Natural killer cell (primary cell): ENCODE results near the gene MBNL1. TPM values are rescaled to one million over a fixed set of nuclear protein-coding genes. Genes with fewer than 3 reads are reported as not detected.

Experiments
- ATAC-seq, 3 donors: fragments of 150-1000 bp in 2 of 3; fragments of 200-7000 bp in 1 of 3; cut with Tn5 transposase; 1 replicate in 1 of 3; 2 replicates in 2 of 3; pipeline ENCODE4 v1.10.0; 2021; ENCODE audit warnings: mild to moderate bottlenecking in 2 of 3, moderate library complexity in 2 of 3
- DNase-seq, 2 donors: peaks; one replicate each; pipeline versions ENCODE4 v3.0.0 to v3.0.0-alpha.2; 2013 to 2021; ENCODE audit warnings: mixed read lengths in 1 of 2
- H3K27ac ChIP-seq: one replicate; pipeline ENCODE4 v1.5.1; 2013; ENCODE audit warnings: mild to moderate bottlenecking, low read length
- H3K27me3 ChIP-seq: one replicate; pipeline ENCODE4 v1.6.1; 2013; ENCODE audit warnings: low read length; ENCODE audit not compliant: control insufficient read depth, insufficient read depth
- H3K36me3 ChIP-seq: one replicate; pipeline ENCODE4 v1.6.1; 2013; ENCODE audit warnings: low read length; ENCODE audit not compliant: control insufficient read depth, insufficient read depth
- H3K4me1 ChIP-seq: one replicate; pipeline ENCODE4 v1.6.1; 2013; ENCODE audit warnings: low read length; ENCODE audit not compliant: control insufficient read depth, insufficient read depth
- H3K4me3 ChIP-seq: one replicate; pipeline ENCODE4 v1.5.1; 2013; ENCODE audit warnings: low read length
- H3K9me3 ChIP-seq: one replicate; pipeline ENCODE4 v1.6.1; 2013; ENCODE audit warnings: low read length; ENCODE audit not compliant: control insufficient read depth, insufficient read depth
- H3K27ac Mint-ChIP-seq, 2 donors: one replicate each; pipeline ENCODE4 v1.8.0; 2022; ENCODE audit warnings: mild to moderate bottlenecking in 2 of 2, mixed read lengths in 2 of 2, moderate library complexity in 1 of 2
- H3K27me3 Mint-ChIP-seq, 2 donors: one replicate each; pipeline ENCODE4 v1.8.0; 2022; ENCODE audit warnings: low read depth in 2 of 2, mixed read lengths in 2 of 2
- H3K36me3 Mint-ChIP-seq: one replicate; pipeline ENCODE4 v1.8.0; 2022; ENCODE audit warnings: mixed read lengths
- H3K4me1 Mint-ChIP-seq, 2 donors: one replicate each; pipeline ENCODE4 v1.8.0; 2022; ENCODE audit warnings: mixed read lengths in 2 of 2
- H3K4me3 Mint-ChIP-seq: one replicate; pipeline ENCODE4 v1.8.0; 2022; ENCODE audit warnings: mild to moderate bottlenecking, moderate library complexity, mixed read lengths
- H3K9me3 Mint-ChIP-seq, 2 donors: one replicate each; pipeline ENCODE4 v1.8.0; 2022; ENCODE audit warnings: mixed read lengths in 2 of 2
- WGBS: methylation state at CpG from one replicate; pipeline ENCODE4 v1.1.7; 2013; ENCODE audit warnings: missing lambda C conversion rate; ENCODE audit not compliant: insufficient coverage; 5-methylcytosine and 5-hydroxymethylcytosine counted together
- intact Hi-C: fragments of 100-400 bp; cut with micrococcal nuclease; formaldehyde crosslinking; loops from one replicate; pipeline ENCODE4 v1.14.2; 2022
- total RNA-seq, 4 donors: library from RNA; stranded (reverse); fragments of 120-200 nt in 1 of 4; gene quantifications; one replicate each; pipeline versions ENCODE4 v1.2.3 to v1.2.4, GENCODE V29; 2013 to 2022
- TF ChIP-seq, protein P1 (sequence below): fragments of 200-600 bp; IDR thresholded peaks from one replicate; pipeline ENCODE4 v1.8.0; 2022; ENCODE audit warnings: antibody characterized with exemption

The MBNL1 gene
- total RNA-seq, 3 donors from 2014 or later (not counting 1 experiment from before 2014, with no cell fraction given) = 600 to 704 (median 607) TPM

GRCh38 chr3:152471814-152472671 lies 203.3 kb downstream of the MBNL1 start:
- H3K27me3 ChIP-seq = no peaks in the 10 kb centered on the region
- H3K9me3 ChIP-seq = peaks cover 3% of the 10 kb centered on the region
- H3K4me1 Mint-ChIP-seq = peaks cover 8 to 16% of the 10 kb centered on the region in 2 donors
- peaks cover 9% of the 10 kb centered on the region for H3K4me1 ChIP-seq
- intact Hi-C loops = loop anchor here (1.0 kb wide), 1 partner anchor 400 kb away; no protein-coding TSS in a partner anchor
- peak overlapping the region; percentile 63 for H3K4me3 Mint-ChIP-seq
- WGBS = 26% methylated on average over 15 of the region's 15 CpGs
- H3K36me3 Mint-ChIP-seq = no peaks in the 10 kb centered on the region
- peak; percentile 62 to 87 for DNase-seq
- peak overlapping the region; percentile 43 for H3K27ac ChIP-seq
- peak overlapping the region; percentile 82 to 90 for H3K27ac Mint-ChIP-seq
- no peaks in the 10 kb centered on the region for H3K27me3 Mint-ChIP-seq
- ATAC-seq = peak; percentile 93 to 96 (median 94)
- H3K36me3 ChIP-seq = peaks cover under 1% of the 10 kb centered on the region
- peak overlapping the region; percentile 16 for H3K4me3 ChIP-seq
- TF ChIP-seq, protein P1, sequence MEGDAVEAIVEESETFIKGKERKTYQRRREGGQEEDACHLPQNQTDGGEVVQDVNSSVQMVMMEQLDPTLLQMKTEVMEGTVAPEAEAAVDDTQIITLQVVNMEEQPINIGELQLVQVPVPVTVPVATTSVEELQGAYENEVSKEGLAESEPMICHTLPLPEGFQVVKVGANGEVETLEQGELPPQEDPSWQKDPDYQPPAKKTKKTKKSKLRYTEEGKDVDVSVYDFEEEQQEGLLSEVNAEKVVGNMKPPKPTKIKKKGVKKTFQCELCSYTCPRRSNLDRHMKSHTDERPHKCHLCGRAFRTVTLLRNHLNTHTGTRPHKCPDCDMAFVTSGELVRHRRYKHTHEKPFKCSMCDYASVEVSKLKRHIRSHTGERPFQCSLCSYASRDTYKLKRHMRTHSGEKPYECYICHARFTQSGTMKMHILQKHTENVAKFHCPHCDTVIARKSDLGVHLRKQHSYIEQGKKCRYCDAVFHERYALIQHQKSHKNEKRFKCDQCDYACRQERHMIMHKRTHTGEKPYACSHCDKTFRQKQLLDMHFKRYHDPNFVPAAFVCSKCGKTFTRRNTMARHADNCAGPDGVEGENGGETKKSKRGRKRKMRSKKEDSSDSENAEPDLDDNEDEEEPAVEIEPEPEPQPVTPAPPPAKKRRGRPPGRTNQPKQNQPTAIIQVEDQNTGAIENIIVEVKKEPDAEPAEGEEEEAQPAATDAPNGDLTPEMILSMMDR = peak; percentile 76
- no peaks in the 10 kb centered on the region for H3K9me3 Mint-ChIP-seq

DNA sequence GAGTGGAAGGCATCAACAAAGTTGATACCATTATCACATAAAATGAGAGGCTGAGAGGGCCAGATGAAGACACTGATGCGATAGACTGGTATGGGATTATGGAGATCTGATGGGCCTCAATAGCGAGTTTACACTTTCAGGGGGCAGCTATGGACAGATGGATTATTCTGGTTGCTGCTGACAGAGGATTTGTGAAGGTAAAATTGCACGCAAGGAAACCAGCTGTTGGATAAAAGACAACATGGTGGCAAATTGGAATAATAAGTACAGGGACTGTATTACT lies 203.9 kb downstream of the MBNL1 start:
- peaks cover 9% of the 10 kb centered on the region for H3K4me1 ChIP-seq
- peaks cover 8 to 16% of the 10 kb centered on the region in 2 donors for H3K4me1 Mint-ChIP-seq
- H3K4me3 Mint-ChIP-seq = peak overlapping the region; percentile 63
- no peak overlapping the region for H3K4me3 ChIP-seq
- H3K9me3 ChIP-seq = peaks cover 3% of the 10 kb centered on the region
- H3K27ac ChIP-seq = peak overlapping the region; percentile 43
- DNase-seq (no peak), ATAC-seq (peak in 1 of 3 donors; percentile 14)
- no peaks in the 10 kb centered on the region for H3K9me3 Mint-ChIP-seq
- 96% methylated on average over 3 of the region's 3 CpGs for whole genome bisulfite sequencing
- H3K27me3 ChIP-seq = no peaks in the 10 kb centered on the region
- H3K27ac Mint-ChIP-seq = peak overlapping the region; percentile 82 to 90
- intact Hi-C loops = loop anchor here (1.0 kb wide), 1 partner anchor 400 kb away; no protein-coding TSS in a partner anchor
- no peaks in the 10 kb centered on the region for H3K36me3 Mint-ChIP-seq
- no peaks in the 10 kb centered on the region for H3K27me3 Mint-ChIP-seq
- no peaks in the 10 kb centered on the region for H3K36me3 ChIP-seq
- TF ChIP-seq, protein P1 = no peak

DNA sequence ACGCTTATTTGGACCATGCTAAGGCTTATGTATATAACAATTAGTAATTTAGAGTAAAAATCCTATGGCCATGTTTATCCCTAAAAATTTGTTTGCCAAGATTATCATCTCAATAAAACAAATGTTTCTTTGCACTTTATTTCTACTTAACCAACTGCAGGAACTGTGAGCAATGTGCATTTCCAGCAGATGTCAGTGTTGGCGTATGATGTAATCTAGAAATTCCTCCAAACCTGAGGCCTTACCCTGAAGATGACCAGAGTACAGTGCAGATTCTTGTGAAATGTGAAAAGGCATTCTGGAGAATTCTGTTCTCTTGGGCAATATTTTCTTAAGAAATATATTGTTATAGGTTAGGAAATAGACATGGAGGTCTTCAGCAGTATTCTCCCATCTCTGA lies 205.9 kb downstream of the MBNL1 start:
- TF ChIP-seq, protein P1 = no peak
- no peaks in the 10 kb centered on the region for H3K36me3 Mint-ChIP-seq
- Histone ChIP-seq H3K4me3 (no peak overlapping the region), H3K9me3 (peaks cover 3% of the 10 kb centered on the region), H3K27ac (no peak overlapping the region), H3K27me3 (peaks cover 3% of the 10 kb centered on the region), H3K36me3 (no peaks in the 10 kb centered on the region), H3K4me1 (peaks cover 9% of the 10 kb centered on the region)
- intact Hi-C loops = no loop called here
- no peak overlapping the region for H3K4me3 Mint-ChIP-seq
- DNase-seq (no peak), ATAC-seq (no peak)
- no peak overlapping the region for H3K27ac Mint-ChIP-seq
- H3K4me1 Mint-ChIP-seq = peaks cover 8 to 16% of the 10 kb centered on the region in 2 donors
- no peaks in the 10 kb centered on the region for H3K27me3 Mint-ChIP-seq
- 73% methylated on average over 1 of the region's 2 CpGs for WGBS
- H3K9me3 Mint-ChIP-seq = no peaks in the 10 kb centered on the region
